Sigmoid colon (tissue), 3 donors: Measurements from ENCODE around the gene FBLN2.

Source experiments
- CTCF ChIP-seq, 4 experiments: fragments of 450-650 bp in 3 of 4; fragments of 200-600 bp in 1 of 4; IDR thresholded peaks; one replicate each; pipeline ENCODE4 v1.5.1; 2016 to 2019; ENCODE audit warnings: antibody characterized with exemption in 4 of 4, mild to moderate bottlenecking in 3 of 4, moderate library complexity in 2 of 4
- POLR2A ChIP-seq, 2 donors: fragments of 450-650 bp; IDR thresholded peaks; one replicate each; pipeline ENCODE4 v1.6.1; 2016; ENCODE audit warnings: antibody characterized with exemption in 2 of 2, mild to moderate bottlenecking in 2 of 2, moderate library complexity in 2 of 2

- TF ChIP-seq CTCF (IDR thresholded peaks at IDR 0.05) (no peak), POLR2A (IDR thresholded peaks at IDR 0.05) (no peak)
Measured at GRCh38 chr3:13587442-13587841, 38.5 kb downstream of the FBLN2 start.
